Hematopoietic multipotent progenitor cell treated with erythropoietin and hydrocortisone succinate and interleukin-3 and kit ligand, for 8 days (in vitro differentiated cells): ENCODE data around the gene PYURF.

ENCODE experiments used
- DNase-seq: peaks from one replicate; pipeline ENCODE4 v3.0.0-alpha.2; 2015

PYURF gene

GRCh38 chr4:88523325-88524129 is at the start of gene PYURF:
Gene PYURF (minus strand): TSS chr4:88523776. CDS start chr4:88523700, 76 bp downstream.
- peak; percentile 92 for DNase-seq

GRCh38 chr4:88570001-88570400 is 46.4 kb upstream of the PYURF start:
- no peak for DNase-seq

- no peak for DNase-seq
These were observed 44.0 kb upstream of the PYURF start for GRCh38 chr4:88567591-88567990.

- no peak for DNase-seq
These were observed 26.2 kb upstream of the PYURF start for GRCh38 chr4:88549815-88550214.

DNA sequence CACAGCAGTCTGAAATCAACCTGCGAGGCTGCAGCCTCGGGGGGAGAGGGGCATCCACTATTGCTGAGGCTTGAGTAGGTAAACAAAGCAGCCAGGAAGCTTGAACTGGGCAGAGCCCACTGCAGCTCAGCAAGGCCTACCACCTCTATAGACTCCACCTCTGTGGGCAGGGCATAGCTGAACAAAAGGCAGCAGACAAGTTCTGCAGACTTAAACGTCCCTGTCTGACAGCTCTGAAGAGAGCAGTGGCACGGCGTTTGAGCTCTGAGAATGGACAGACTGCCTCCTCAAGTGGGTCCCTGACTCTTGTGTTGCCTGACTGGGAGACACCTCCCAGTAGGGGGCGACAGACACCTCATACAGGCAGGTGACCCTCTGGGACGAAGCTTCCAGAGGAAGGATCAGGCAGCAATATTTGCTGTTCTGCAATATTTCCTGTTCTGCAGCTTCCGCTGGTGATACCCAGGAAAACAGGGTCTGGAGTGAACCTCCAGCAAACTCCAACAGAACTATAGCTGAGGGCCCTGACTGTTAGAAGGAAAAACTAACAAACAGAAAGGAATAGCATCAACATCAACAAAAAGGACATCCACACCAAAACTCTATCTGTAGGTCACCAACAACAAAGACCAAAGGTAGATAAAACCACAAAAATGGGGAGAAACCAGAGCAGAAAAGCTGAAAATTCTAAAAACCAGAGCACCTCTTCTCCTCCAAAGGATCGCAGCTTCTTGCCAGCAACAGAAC is 15.9 kb upstream of the PYURF start:
- peak; percentile 66 for DNase-seq

GRCh38 chr4:88537709-88538108 is 14.1 kb upstream of the PYURF start:
- no peak for DNase-seq

DNA sequence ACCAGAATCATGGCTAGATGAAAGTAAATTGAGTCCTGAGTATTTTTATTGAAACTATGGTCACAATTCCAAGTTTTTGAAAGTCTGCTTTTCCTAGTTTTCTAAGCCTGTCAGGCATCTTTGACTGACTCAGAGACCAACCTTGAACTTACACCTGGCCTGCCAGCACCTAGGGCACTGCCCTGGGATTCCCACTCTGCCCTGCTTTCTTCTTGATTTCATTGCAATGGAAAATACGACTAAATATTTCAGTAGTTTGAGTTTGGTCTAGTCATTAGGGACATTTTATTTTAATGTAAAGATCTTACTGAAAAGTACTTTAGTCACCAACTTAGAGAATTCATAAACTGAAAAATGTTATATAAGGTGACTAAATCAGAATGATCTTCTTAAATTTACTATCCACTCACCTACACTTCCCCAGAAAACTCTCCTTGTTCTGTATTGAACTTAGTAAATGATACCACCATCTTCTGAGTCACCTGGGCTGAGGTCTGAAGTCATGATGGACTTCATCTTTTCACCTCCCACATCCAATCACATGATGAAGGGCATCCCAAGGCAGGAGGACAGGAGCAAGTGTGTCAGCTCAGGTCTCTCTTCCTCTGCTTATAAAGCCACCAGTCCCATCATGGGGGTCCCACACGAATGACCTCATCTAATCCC is 11.6 kb upstream of the PYURF start:
- no peak for DNase-seq

GRCh38 chr4:88533937-88534750 is 10.6 kb upstream of the PYURF start:
- no peak for DNase-seq

- no peak for DNase-seq
These were observed 9.7 kb upstream of the PYURF start for GRCh38 chr4:88533088-88533790.

GRCh38 chr4:88531549-88531948 is 8.0 kb upstream of the PYURF start:
- no peak for DNase-seq

DNA sequence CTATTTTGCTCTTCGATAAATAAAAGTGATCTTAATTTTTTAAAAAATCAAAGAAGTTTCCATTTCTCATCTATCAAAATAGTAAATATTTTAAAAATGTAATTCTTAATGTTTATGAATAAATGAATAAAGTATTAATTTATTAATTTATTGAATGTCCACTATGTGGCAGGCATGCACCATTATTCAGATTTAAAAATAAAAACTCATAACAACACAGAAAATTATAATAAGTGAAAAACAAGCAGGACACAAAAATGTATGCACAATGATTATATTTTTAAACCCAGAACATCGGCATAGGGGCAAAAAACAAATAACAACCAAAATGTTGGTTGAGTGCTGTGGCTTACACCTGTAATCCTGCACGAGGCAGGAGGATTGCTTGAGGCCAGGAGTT is 5.3 kb upstream of the PYURF start:
- DNase-seq, result no peak

DNA sequence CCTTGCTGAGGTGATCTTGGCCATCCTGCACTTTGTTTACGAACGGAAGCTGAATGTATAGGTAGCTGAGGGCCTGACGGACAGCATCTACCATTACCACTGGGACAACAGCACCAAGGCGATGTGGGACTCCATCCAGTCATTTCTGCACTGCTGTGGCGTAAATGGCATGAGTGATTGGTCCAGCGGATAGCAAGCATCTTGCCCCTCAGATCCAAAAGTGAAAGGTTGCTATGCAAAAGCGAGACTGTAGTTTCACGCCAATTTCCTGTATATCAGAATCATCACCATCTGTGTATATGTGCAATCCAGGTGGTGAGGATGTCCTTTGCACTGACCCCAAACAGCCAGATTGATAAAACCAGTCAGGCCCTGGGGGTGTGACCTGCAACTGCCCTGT is 4.2 kb upstream of the PYURF start:
- DNase-seq, result no peak

GRCh38 chr4:88526221-88526815 is 2.7 kb upstream of the PYURF start:
- DNase-seq, result peak; percentile 56

GRCh38 chr4:88524171-88524570 is 595 bp upstream of the PYURF start:
- DNase-seq, result peak; percentile 21

DNA sequence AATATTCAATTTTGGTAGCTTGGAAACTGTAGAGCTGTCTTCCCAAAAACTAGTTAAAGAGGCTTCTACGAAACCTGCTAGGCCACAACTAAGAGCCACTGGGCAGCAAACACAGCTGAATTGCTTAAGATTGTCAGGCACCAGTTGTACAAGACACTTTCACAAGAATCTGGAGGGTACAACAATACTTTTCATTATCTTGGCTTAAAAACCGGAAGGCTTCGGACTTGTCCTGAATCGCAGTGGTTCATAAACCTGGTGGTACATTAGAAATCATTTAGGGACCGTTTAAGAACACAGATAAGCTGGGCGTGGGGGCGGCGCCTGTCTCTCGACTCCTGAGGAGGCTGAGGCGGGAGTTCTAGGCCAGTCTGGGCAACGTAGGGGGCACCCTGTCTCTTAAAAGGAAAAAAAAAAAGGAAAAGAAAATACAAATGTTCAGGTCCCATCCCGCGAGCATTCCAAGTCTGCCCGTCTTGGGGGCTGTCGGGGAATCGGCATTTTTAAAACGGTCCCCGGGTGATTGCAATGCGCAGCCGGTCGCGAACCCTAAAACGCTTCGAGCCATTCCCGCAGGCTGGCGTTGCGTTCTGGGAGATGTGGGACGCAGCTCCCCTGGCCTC is 763 bp downstream of the PYURF start:
- DNase-seq, result peak; percentile 81

GRCh38 chr4:88518911-88519310 is 4.7 kb downstream of the PYURF start:
- no peak for DNase-seq

- no peak for DNase-seq
These were observed 5.8 kb downstream of the PYURF start for GRCh38 chr4:88517825-88518224.

DNA sequence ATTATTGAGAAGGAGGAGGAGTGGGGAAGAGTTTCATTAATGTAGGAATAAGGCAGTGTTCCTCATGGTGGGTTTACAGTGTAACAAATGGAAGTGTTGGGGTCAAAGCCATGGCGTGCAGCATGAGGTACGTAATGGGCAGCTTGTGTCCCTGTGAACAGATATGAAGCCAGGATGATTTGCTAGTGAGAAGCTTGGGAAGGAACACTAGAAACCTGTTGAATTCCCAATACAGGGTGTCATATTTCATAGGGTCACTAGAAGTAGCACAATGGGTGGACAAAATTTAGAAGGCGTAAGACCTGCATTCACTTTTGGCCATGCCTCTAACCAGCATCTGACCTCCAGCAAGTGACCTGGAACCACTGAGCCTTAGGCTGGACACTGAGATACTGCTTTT is 6.8 kb downstream of the PYURF start:
- no peak for DNase-seq

GRCh38 chr4:88514557-88515511 is 8.7 kb downstream of the PYURF start:
- DNase-seq, result no peak

DNA sequence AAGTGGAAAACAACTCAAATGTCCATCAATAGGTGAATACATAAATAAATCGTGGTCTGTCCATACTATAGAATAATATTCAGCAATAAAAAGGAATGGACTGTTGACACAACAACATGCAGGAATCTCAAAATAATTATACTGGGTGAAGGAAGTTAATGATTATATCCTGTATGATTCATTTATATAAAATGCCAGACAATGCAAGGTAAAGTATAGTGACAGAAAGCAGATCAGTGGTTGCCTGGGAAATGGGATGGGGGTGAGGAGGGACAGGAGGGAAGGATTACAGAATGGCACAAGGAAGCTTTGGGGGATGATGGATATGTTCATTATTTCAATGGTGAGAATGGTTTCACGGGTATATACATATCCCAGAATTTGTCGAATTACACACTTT is 12.3 kb downstream of the PYURF start:
- DNase-seq, result no peak
